Stimulated activated CD8-positive, alpha-beta memory T cell treated with anti-CD3 and anti-CD28 coated beads, Interleukin-4, amount 100 ng/mL, for 24 hours (primary cell): ENCODE results near the gene SPTLC3.
"Not testable (repeated sequence)": the region's sequence is repeated elsewhere in the genome, so short reads cannot be mapped to it uniquely, and the experiment has no call there.

ENCODE experiments used
- DNase-seq: peaks from one replicate; pipeline ENCODE4 v3.0.0-alpha.2; 2020; ENCODE audit warnings: low read depth

SPTLC3 gene

GRCh38 chr20:13008761-13009681 is at the start of gene SPTLC3:
Gene SPTLC3 (plus strand): TSS chr20:13008972. CDS start chr20:13009268, 296 bp downstream.
- no peak for DNase-seq

DNA sequence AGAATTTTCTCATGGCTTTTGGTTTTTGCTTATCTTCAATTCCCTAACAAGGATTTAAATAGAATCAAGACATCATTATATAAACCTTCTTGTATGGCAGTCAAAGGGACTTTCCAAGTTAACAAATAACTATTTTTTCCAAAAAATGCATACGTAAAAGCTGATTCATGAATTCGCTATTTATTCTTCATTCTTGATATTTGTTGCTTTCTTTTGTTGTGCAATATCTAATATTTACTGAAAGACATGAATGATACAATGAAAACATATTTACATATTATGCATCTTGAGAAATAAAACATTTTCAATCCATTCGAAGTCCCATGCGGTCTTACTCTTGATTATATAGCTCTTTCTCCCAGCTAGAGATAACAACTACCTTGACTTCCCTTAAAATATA is 47.0 kb upstream of the SPTLC3 start:
- DNase-seq: no peak

- DNase-seq: no peak
Measured at GRCh38 chr20:12962895-12963294, 45.9 kb upstream of the SPTLC3 start.

GRCh38 chr20:12963416-12963815 is 45.4 kb upstream of the SPTLC3 start:
- DNase-seq: no peak

- DNase-seq: no peak
Measured at GRCh38 chr20:12965212-12965869, 43.4 kb upstream of the SPTLC3 start.

DNA sequence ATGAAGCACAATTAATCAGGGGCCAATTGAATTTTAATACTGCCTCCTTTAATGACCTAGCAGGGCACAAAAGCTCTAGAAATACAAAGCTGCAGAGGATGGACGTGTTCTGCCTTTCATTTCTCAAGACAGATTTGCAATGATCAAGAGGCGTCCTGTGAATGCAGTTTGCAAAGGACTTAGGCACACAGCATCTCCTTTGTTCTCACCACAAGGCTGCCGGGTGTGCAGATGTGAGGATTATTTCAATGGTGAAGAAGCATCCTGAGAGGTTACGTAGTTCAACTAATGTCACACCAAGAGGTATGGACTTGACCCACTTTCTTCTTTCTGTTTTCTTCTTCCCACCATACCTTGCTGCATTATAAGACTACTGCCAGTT is 42.9 kb upstream of the SPTLC3 start:
- no peak for DNase-seq

- no peak for DNase-seq
Measured at GRCh38 chr20:12966468-12967085, 42.2 kb upstream of the SPTLC3 start.

DNA sequence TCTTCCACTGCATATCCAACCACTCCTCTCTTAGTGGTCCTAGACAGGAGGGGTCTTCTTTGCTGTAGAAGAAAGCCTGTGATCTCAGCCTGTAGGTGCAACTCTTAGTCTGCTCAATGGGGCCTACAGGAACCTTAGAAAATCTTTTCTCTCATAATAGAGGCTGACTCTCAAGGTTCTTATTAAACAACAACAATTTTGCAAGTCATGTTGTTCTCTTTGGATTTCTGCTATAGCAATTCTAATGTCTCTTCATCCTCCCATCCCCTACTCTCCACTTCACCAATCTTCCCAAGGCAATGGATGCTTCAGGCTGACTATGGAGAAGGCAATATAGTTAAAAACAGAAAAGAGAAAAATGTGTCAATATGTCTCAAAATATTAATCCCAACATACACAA is 40.8 kb upstream of the SPTLC3 start:
- no peak for DNase-seq

DNA sequence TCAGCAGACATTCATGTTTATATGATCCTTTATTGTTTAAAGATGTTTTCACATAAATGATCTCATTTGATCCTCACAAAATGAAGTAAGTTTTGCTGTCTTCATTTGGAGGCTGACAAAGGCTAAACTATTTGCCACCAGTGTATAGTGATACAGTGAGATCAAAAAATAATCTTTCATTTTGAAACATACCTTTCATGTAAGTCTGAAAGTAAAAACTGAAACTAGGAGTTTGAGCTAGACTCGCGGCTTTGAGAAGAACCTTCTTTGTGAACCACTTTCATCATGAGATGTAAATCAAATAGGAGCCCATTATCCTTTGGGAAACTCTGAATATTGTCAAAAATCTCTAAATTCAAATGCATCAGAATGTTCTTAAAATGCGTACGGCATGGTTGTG is 40.3 kb upstream of the SPTLC3 start:
- no peak for DNase-seq

GRCh38 chr20:12969071-12969669 is 39.6 kb upstream of the SPTLC3 start:
- no peak for DNase-seq

GRCh38 chr20:12970372-12970821 is 38.4 kb upstream of the SPTLC3 start:
- DNase-seq: no peak

DNA sequence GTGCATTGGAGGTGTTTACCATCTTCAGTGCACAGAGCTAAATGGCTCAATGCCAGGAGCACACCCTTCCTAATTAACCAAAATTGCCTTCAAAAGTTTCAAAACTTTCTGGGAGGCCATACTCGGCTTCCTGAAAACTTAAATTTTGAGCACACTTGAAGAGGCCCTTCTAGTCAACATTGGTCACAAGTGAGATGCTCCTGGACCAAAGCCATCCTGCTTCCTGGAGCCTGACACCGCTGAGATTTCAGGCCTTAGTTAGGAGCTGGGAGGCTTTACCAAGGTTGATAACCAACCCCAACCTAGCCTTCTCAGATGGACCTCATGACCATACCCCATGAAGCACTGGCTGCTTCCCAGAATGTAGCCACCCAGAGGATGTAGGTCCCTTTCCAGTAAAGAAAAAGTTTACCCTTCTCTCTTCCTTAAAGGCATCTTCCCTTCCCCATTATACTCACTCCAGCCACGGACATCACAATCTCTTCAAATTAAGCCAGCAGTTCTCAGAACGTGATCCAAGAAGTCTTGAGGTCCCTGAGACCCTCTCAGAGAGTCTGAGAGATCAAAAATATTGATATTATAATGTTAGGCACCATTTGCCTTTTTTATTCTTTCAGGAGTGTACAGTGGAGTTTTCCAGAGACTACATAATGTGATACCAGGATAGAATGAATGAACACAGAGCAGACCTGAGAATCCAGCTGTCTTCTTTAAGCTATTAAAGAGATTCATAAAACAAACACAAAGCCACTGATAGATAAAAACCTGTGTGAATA is 32.8 kb upstream of the SPTLC3 start:
- no peak for DNase-seq

- DNase-seq: no peak
Measured at GRCh38 chr20:12976720-12977309, 32.0 kb upstream of the SPTLC3 start.

DNA sequence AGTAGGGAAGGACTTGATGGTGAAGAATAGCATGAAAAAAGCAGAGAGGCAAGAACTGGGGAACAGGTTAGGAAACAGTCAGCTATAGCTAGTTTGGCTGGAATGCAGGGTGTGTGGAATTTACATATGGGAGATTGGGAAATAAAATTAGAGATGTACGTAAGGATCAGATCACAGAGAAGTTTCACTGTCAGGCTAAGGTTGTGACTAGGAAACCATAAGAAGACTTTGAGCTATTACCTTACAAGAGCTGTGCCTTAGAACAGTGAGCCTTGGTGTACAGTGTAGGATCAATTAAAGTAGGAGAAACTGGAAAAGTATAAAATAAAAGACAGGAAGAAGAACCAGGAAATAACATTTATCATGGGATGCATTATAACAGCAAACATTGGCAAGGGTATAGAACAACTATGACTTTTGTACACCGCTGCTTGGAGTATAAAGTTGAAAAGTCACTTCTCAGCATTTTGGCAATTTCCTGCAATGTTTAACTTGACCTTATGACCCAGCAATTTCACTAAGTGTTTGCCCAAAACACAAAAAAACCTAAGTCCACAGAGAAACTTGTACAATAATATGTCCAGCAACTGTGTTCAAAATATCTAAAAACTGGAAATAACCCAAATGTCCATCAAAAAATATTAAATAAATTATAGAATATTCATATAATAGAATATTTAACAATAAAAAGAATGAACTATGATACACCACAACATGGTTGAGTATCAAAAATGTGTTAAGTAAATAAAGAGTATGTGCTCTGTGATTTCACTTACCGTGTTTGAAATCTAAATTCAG is 31.2 kb upstream of the SPTLC3 start:
- DNase-seq: no peak

DNA sequence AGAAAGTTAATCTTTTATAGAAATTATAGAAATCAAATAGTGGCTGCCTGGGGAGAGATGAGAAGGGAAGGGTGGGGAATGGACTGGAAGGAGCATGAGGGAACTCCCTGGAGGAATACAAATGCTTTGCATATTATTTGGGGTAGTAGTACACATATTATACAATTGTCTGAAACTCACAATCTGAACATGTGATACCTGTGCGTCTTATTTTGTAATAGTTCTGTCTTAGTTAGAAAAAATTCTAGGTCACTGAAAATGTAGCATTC is 30.7 kb upstream of the SPTLC3 start:
- no peak for DNase-seq

- DNase-seq: no peak
Measured at GRCh38 chr20:12978613-12979495, 29.9 kb upstream of the SPTLC3 start.

DNA sequence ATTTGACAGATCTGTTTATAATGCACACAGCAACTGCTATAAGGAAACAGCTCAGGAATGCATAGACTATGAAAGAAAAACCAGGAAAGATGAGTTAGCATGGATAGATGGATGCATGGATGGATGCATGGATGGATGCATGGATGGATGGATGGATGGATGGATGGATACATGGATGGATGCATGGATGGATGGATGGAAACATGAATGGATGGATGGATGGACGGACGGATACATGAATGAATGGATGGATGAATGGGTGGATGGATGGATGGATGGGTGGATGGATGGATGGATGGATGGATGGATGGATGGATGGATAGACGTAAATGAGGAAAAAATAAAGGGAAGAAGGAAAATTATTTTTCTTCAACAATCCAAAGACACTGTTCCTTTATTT is 29.1 kb upstream of the SPTLC3 start:
- DNase-seq: not testable (repeated sequence)

DNA sequence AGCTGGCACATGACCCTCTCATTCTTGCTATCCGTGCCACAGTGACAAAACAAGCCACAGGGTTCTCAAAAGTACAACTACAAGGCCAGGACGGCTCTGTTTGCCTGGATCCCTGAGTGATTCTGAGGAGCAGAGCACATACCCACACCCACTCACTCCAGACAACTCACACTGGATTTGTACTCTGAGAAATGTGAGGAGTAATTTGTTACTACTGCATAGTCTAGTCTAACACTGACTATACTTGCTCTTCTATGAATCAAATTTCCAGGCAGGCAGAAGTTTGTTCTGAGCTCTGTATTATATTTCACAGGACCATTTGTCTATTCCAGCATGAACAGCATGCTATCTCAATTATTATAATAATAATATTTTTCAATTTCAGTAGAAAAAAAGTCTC is 26.7 kb upstream of the SPTLC3 start:
- no peak for DNase-seq

DNA sequence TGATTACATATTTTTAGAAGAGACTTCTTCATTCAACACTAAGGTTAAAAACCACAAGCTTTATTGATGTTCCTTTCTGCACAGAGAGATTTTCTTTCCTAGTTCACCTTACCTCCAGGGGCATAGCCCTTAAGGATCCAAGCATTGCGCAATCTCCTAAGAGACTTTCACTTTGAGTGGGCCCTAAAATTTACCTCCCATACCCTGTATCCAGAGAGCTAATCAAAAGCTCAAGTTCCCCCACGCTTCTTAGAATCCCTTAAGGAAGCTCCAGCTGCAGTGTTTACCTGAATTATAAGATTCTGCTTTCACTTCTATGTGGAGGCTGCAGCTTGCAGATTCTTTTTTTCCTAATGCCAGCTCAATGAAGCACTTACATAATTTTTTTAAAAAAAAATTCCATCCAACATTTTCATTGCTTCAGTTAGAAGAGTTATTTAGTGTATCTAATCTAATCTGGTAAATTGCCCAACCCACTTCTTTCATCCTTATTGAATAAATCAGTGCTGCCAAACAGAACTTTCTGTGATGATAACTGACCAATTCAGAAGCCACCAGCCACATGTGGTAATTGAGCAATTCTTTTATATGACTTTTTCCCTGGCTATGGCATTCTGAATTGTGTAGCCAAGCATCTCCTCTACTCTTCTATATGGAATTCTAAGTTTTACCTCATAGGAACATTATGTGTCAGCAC is 24.6 kb upstream of the SPTLC3 start:
- no peak for DNase-seq
